Activated CD8-positive, alpha-beta memory T cell treated with anti-CD3 and anti-CD28 coated beads for 1 hour (primary cell): ENCODE results near the gene DLGAP1.
A peak's percentile ranks its signal among the peaks of the same experiment; 100 is the strongest.
"Not testable (repeated sequence)": the region's sequence is repeated elsewhere in the genome, so short reads cannot be mapped to it uniquely, and the experiment has no call there.

ENCODE experiments used
- DNase-seq, 2 donors: peaks; one replicate each; pipeline ENCODE4 v3.0.0-alpha.2; 2020; ENCODE audit warnings: low read depth in 1 of 2; ENCODE audit errors: extremely low read depth in 1 of 2

DLGAP1 gene

DNA sequence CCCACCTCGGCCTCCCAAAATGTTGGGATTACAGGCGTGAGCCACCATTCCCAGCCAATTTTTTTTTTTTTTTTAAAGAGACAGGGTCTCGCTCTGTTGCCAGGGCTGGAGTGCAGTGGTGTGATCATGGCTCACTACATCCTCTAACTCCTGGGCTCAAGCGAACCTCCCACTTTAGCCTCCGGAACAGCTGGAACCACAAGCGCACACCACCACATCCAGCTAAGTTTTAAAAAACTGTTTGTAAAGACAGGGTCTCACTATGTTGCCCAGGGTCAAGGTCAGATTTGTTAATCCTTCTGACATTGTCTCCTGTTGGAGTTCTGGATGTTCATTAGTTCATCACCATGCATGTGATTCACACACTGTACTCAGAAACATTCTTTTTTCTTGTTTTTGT is 855.2 kb downstream of the DLGAP1 start:
- DNase-seq, result no peak

DNA sequence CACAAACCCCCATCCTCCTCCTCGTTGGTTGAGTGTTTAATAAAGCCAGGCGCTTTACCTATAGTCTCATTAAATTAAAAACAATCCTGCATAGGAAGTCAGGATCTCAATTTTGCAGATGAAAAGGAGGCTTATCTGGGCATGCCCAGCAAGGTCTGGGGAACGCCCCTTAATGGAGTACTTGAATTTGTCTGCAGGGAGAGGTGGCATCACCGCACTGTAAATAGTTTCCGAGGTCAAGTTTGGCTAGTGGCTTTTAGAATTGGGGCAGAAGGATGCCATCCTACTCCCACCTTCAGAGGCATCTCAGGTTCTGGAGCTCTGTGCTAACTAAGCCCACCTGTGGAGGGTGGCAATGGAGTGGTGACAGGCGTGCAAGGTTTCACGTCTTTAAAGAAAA is 855.9 kb downstream of the DLGAP1 start:
- DNase-seq, result no peak

DNA sequence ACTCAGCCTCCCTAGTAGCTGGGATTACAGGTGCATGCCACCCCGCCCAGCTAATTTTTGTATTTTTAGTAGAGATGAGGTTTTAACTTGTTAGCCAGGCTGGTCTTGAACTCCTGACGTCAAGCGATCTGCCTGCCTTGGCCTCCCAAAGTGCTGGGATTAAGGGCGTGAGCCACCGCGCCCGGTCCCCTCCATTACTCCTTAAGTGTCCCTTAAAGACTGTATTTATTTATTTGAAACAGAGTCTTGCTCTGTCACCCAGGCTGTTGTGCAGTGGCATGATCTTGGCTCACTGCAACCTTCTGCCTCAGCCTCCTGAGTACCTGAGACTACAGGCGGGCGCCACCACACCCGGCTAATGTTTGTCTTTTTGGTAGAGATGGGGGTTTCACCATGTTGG is 856.5 kb downstream of the DLGAP1 start:
- DNase-seq, result no peak

DNA sequence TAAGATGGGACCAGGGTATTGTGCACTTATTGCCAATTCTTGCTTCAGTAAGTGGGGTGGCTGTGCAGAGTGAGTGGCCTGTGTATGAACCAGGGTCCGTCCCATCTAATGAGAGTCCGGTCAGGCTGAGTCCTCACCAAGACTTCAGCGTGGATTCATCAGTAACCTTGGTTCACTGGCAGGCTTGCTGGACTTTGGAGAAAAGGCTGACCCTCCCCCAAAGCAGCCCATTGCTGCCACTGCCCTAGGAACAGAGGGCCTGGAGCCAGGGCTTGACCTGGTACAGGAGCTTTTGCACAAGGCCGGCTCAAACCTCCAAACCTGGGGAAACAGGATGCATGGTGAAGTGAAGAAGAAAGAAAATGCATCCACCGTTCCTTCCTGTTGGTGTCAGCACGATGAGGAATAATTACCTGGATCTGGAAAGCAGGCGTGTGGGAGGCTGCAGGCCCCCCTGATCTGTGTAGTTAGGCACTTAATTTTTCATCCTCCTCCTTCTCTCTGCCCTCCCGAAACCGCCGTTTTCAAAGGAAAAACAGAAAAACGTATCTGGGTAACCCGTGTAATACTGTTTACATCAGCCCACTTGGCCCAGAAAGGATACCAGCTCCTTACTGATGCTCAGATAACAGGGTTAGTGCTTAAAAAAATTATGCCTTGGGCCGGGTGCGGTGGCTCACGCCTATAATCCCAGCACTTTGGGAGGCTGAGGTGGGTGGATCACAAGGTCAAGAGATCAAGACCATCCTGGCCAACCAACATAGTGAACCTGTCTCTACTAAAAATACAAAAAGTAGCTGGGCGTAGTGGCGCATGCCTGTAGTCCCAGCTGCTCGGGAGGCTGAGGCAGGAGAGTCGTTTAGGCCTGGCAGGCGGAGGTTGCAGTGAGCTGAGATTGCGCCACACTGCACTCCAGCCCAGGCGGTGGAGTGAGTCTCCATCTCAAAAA is 857.4 kb downstream of the DLGAP1 start:
- no peak for DNase-seq

DNA sequence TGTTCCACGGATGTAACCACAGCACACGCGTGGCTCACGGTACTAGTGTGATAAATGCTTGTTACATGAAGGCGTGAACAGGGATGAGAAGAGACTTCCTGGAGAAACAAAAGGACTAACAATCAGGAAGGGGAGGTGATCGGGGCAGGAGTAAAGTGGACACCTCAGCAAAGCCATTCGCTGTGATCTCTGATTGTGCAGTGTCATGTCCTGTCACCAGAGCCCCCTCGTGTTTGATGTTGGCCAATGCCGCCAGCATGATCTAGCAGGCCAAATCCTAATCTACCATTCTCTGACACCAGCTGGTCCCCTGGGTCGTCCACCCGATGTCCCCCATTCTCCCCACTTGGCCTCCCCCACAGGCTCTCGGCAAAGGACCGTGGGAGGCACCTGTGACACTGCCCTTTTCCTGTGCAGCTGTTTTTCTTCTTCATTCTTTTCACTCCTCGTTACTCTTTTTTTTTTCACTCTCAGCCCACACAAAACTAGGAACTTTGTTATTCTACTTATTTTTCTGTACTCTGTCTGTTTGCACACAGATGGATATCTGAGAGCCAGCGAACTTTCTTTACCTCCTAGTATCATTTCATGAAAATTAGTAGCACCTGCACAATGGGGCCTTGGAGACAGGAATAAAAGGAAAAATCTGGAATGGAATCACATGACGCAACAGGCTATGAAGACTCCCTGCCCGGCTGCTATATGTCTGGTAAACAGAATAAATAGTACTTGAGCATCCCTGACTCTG is 858.3 kb downstream of the DLGAP1 start:
- DNase-seq, result no peak

DNA sequence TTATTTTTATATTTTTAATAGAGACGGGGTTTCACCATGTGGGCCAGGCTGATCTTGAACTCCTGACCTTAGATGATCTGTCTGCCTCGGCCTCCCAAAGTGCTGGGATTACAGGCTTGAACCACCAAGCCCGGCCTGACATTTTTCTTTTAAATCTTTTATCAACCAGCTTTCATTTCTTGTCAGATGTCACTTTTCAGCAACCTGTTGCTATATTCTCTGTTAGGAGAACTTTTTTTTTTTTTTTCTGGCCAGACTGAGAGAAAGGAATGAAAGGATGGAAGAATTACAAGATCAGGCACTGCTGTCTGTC is 858.8 kb downstream of the DLGAP1 start:
- DNase-seq, result no peak

DNA sequence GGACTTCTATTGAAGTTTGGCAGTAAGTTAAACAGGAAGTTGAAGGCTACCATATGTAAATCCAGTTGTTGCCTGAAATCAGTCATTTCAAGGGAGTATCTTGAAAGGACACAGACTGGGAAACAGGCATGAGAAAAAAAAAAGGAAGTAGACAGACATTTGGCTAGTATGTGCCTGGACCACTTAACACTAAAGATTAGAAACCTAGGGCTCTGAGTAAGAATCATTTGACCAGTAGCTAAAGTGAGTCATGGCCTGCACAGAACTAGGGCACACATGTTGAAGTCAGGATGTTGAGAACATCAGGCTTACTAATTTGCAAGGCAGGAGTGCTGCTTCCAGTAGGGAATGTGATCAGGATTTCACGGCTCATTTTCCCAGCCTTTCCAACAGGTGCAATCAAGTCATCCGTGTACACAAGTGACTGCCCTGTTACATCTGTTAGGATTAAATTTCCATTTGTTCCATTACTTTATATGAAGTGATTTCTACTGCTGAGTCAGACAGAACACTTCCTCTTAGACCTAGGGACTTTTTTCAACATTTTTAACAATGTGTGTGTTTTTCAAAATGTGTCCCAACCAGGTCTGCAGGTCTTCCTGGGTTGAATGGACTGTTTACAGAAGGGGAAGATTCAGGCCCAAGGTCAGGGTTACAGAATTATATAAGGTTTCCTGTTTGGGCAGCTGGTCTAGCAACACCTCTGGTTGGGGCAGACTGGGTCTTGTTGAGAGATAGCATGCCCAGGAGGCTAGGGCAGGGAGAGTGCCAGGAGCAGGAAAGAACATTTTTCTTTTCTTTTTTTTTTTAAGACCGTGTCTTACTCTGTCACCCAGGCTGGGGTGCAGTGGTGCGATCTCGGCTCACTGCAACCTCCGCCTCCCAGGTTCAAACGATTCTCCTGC is 859.5 kb downstream of the DLGAP1 start:
- no peak for DNase-seq

DNA sequence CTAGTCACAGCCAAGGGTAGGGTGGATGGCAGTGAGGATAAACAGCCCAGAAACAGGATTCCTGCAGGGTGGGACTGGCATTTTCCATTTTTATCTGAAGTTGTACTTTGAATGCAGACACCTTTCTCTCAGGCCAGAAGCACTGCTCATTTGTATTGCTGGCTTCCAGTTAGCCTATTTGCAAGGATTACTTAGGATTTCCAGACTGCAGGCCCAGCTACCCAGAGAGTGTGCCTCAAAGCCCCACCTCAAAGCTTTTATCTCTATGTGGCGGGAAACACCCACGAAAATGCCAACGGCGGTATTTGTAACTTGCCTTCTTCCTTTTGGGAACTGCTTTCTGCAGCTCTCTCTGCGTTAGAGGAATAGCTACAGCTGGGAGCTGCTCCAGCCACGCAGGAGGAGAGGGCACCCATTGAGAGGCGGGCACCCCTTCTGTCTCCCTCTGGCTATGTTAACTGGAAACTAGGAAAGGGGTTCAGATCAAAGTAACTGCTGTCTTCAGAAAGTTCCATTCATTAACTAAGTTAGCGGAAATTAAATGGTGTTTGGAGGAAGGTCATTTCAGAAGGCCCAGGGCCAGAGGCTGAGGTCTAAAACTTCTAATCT is 860.2 kb downstream of the DLGAP1 start:
- DNase-seq, result no peak

DNA sequence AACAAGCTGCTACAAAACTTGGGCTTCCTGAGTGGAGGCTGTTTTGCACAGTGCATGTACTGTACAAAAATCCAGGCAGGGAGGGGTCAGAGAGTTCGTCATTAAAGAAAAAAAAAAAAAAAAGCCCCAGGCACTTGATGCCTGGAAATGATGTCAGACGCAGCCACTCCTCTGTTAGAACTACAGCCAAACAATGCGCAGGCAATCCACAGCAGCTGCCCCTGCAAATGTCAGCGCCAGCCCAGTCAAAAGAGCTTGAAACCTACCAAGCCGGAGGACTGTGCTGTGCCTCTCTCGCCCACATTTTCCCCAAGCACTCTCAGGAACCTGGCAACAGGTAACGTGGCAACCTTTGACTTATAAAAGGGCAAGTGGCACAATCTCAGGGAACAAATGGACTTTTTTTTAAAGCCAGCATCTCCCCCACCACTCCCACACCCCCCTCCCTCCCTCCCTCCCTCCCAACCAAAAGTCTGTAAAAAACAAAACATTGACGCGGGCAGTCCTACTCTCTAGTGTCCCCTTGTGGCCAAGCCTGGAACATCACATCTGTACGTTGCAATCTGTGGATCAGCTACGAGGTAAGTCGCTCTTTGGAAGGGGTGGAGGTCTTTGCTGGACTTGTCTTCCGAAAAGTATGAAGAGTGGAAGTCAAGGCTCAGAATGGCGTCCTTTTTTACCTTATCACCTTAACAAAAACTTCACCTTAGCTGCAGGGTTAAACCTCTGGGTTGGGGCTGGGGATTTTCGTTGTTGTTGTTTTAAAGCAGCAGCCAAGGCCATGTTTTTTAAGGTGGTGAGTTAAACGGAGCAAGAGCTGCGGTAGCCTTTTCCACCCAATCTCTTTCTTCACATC is 861.0 kb downstream of the DLGAP1 start:
- DNase-seq, result peak; percentile 68 to 69

DNA sequence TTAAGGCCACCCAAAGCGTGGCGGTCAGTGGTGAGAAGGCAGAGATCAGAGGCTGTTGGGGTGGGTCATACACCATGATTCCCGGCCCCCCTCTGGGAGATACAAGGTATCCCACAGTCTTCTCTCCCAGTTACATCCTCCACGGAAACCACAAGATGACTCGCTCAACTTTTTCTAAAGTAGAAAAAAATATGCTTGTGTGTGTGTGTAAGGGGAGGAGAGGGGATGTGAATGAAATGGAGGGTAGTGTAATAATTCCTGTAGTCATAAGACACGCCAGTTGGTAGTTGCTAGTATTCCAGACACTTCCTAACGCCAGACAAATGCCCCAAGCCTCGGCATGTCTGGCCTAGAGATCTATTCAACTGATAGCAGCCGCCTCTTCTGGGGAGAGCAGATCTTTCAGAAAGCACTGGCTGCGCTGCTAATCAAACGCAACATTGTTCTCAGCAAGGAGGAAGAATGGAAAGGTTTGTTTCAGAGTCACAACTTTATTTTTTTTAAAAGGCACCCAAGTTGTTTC is 861.7 kb downstream of the DLGAP1 start:
- DNase-seq, result no peak

DNA sequence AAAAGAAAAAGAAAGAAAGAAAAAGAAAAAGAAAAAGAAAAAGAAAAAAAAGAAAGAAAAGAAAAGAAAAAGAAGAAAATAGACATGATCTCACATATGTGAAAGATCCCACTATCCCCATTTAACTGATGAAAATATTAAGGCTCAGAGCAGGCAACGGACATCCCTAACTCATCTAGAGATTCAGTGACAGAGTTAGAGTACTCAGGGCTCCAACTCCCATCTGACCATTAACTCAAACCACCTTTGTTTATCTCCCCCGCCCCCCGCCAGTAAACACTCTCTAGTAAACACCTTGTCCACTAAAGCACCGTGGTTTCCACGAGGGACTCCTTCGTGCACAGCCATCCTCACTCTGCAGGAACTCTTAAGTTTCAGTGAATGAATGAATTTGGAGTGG is 862.2 kb downstream of the DLGAP1 start:
- DNase-seq, result no peak

DNA sequence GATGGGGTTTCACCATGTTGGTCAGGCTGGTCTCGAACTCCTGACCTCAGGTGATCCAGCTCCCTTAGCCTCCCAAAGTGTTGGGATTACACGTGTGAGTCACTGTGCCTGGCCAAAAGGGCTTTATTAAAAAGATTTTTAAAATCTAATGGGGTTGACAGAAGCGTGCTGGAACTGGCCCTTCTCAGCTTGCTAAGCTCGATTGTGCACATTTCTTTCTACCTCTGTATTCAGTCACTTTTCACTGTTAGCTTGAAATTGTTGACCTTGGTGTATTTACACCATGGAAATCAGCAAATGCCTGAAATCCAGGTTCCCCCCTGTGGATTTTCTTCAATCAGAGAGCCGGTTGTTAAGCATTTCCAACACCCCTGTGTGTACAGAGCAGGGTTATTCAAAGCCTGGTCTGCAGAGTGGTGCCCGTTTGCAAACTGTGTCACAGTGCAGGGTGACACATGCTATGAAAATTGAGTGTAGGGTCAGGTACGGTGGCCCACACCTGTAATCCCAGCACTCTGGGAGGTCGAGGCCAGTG is 864.9 kb downstream of the DLGAP1 start:
- DNase-seq, result no peak

DNA sequence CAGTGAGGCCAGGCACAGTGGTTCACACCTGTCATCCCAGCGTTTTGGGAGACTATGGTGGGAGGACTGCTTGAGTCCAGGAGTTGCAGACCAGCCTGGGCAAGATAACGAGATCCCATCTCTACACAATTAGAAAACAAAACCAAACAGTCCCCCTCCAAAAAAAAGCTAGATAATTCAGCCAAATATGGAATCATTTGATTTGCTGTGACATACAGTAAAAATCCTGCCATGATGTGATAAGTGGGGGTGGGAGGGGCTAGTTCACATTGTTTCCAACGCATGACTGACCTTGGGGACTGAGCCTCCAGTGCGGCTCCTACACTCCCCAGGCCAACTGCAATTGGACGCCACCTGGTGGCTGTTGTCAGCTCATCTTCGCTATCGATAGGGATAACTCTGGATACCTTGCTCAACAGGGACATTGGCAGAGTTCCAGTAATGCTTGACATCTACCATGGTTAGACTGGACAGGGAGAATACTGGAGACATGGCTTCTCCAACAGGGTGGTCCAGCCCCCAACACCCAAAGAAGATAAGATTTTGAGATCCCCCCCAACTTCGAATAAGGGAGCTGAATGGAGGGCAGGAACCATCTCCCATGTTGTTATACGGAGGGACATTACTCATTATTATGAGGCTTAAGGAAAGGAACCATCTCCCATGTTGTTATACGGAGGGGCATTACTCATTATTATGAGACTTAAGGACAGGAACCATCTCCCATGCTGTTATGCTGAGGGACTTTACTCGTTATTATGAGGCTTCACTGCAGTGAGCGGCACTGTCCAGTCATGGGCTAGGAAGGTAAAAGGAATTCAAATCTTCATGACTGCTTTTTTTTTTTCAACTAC is 869.2 kb downstream of the DLGAP1 start:
- peak in 1 of 2 donors; percentile 41 for DNase-seq

DNA sequence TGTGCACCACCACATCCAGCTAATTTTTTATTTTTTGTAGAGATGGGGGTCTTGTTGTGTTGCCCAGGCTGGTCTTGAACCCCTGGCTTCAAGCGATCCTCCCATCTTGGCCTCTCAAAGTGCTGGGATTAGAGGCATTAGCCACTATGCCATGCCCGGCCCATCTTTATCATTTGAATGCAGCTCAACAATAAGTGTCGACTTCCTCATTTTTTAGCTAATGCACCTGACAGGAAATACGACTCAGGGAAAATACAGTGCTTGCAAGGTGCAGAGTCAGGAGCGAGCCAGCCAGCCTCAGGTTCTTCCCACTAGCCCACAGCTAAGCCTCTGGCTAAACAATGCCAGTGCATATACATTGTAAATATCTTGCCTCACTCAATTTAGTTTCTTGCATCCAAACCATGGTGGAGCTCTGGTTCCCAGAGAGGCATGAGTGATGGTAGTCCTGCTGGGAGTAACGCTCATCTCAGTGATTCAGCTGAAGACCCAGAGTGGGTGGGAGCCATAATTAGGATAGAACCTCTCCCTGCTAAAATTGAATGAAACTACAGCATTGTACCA is 870.1 kb downstream of the DLGAP1 start:
- DNase-seq, result no peak

DNA sequence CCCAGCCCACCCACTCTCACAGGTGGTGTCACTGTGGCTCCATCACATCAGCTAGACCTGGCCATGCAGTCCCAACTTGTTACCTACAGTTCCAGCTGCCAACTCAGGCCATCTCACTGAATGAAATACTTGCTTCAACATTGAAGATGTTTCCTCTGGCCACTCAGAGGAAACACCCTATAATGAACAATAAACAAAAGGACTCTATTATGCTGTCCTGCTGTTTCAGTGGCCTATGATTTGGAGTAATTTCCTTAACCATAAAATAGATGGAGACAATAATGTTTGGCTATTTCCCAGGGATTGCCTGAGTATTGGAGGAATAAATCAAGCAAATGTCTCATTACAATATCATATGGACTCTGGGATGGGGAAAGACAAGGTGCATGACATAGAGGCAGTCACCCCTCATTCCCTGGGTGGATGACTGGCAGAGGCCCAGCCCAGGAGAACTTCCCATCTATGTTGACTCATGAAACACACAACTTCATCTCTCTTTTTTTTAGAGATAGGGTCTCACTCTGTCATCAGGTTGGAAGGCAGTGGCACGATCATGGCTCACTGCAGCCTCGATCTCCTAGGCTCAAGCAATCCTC is 870.7 kb downstream of the DLGAP1 start:
- DNase-seq, result no peak

DNA sequence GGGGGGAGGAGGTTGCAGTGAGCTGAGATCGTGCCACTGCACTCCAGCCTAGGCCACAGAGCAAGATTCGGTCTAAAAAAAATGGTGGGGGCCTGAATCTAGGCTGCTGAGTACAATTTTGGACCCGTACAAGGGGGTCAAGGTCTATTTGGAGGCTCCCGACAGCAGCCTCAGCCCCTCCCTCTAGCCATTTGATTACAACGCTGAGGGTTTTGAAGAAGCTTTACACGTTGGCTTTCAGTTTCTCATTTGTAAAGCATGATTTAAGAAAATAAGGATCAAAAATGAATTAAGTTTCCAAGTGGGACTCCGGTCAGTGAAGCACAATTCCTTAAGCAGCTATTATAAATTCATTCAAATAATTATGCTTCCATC is 871.2 kb downstream of the DLGAP1 start:
- DNase-seq, result no peak

DNA sequence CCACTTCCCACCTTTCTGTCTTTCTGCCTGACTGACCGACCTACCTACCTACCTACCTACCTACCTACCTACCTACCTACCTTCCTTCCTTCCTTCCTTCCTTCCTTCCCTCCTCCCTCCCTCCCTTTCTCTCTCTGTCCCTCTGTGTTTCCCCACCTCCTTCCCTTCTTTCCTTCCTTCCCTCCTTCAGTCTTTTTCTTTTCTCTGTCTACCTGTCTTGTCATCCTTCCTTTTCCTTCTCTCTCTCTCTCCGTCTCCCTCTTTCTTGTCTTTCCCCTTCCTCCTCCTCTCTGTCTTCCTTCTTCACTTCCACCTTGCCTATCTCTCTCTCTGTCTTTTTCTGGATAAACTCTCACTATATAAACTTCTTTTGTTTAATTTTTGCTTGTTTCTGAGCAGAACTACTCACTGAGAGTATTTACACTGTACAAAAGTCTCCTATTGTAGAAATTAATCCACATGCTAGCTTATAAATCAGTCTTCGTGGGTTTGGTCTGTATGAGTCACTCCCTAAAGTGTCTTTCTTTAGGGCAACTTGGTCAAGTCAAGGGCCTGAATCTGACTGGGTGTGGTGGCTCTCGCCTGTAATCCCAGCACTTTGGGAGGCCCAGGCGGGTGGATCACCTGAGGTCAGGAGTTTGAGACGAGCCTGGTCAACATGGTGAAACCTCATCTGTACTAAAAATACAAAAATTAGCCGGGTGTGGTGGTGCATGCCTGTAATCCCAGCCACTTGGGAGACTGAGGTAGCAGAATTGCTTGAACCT is 871.8 kb downstream of the DLGAP1 start:
- DNase-seq, result not testable (repeated sequence)
